ENCODE data around the gene INPP4A.

DNA sequence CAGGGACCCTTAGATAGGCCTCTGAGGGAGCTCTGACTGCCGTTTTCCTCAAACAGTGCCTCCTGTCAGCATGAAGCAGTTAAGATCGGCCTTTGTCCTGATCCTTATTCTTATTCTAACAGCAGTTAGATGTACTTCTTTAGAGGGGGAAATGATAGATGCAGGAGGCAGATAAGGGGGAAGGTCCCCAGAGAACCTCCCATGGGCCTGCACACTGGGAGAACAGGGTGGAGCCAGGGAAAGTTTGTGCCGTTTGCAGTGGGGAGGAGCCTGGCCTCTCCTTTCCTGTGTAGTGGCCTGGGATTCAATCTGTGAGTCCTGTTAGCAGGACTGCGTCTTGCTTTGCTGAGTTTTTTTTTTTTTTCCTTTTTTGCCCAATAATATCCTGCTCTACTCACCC is 7.9 kb upstream of the INPP4A start:
- TF ChIP-seq SNAI2 (CRISPR knock-in tag; IDR thresholded peaks at IDR 0.05) (no peak), PPARA (CRISPR knock-in tag; IDR thresholded peaks at IDR 0.05; ENCODE audit: borderline replicate concordance) (no peak), RARB (CRISPR knock-in tag; IDR thresholded peaks at IDR 0.05) (no peak), TOX (CRISPR knock-in tag; IDR thresholded peaks at IDR 0.05; ENCODE audit: borderline replicate concordance) (no peak), ZFP30 (CRISPR knock-in tag; IDR thresholded peaks at IDR 0.05) (no peak), ZFP3 (CRISPR knock-in tag; IDR thresholded peaks at IDR 0.05) (no peak), ARNTL (CRISPR knock-in tag; IDR thresholded peaks at IDR 0.05; ENCODE audit: borderline replicate concordance, low read depth) (no peak)
- TF ChIP-seq, protein P1, sequence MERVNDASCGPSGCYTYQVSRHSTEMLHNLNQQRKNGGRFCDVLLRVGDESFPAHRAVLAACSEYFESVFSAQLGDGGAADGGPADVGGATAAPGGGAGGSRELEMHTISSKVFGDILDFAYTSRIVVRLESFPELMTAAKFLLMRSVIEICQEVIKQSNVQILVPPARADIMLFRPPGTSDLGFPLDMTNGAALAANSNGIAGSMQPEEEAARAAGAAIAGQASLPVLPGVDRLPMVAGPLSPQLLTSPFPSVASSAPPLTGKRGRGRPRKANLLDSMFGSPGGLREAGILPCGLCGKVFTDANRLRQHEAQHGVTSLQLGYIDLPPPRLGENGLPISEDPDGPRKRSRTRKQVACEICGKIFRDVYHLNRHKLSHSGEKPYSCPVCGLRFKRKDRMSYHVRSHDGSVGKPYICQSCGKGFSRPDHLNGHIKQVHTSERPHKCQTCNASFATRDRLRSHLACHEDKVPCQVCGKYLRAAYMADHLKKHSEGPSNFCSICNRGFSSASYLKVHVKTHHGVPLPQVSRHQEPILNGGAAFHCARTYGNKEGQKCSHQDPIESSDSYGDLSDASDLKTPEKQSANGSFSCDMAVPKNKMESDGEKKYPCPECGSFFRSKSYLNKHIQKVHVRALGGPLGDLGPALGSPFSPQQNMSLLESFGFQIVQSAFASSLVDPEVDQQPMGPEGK (CRISPR knock-in tag; IDR thresholded peaks at IDR 0.05; ENCODE audit: borderline replicate concordance): no peak
- TF ChIP-seq, protein P2, sequence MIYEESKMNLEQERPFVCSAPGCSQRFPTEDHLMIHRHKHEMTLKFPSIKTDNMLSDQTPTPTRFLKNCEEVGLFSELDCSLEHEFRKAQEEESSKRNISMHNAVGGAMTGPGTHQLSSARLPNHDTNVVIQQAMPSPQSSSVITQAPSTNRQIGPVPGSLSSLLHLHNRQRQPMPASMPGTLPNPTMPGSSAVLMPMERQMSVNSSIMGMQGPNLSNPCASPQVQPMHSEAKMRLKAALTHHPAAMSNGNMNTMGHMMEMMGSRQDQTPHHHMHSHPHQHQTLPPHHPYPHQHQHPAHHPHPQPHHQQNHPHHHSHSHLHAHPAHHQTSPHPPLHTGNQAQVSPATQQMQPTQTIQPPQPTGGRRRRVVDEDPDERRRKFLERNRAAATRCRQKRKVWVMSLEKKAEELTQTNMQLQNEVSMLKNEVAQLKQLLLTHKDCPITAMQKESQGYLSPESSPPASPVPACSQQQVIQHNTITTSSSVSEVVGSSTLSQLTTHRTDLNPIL (CRISPR knock-in tag; IDR thresholded peaks at IDR 0.05; ENCODE audit: low read depth): no peak
- TF ChIP-seq, protein P3, sequence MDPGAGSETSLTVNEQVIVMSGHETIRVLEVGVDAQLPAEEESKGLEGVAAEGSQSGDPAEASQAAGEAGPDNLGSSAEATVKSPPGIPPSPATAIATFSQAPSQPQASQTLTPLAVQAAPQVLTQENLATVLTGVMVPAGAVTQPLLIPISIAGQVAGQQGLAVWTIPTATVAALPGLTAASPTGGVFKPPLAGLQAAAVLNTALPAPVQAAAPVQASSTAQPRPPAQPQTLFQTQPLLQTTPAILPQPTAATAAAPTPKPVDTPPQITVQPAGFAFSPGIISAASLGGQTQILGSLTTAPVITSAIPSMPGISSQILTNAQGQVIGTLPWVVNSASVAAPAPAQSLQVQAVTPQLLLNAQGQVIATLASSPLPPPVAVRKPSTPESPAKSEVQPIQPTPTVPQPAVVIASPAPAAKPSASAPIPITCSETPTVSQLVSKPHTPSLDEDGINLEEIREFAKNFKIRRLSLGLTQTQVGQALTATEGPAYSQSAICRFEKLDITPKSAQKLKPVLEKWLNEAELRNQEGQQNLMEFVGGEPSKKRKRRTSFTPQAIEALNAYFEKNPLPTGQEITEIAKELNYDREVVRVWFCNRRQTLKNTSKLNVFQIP (CRISPR knock-in tag; IDR thresholded peaks at IDR 0.05; ENCODE audit: borderline replicate concordance, low read depth): no peak
- TF ChIP-seq, protein P4, sequence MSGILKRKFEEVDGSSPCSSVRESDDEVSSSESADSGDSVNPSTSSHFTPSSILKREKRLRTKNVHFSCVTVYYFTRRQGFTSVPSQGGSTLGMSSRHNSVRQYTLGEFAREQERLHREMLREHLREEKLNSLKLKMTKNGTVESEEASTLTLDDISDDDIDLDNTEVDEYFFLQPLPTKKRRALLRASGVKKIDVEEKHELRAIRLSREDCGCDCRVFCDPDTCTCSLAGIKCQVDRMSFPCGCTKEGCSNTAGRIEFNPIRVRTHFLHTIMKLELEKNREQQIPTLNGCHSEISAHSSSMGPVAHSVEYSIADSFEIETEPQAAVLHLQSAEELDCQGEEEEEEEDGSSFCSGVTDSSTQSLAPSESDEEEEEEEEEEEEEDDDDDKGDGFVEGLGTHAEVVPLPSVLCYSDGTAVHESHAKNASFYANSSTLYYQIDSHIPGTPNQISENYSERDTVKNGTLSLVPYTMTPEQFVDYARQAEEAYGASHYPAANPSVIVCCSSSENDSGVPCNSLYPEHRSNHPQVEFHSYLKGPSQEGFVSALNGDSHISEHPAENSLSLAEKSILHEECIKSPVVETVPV (CRISPR knock-in tag; IDR thresholded peaks at IDR 0.05): no peak

Measured in SK-N-SH treated with all-trans-retinoic acid at 6 μM for 48 hours (cell line).